SH-SY5Y (cell line): ENCODE data around the gene TMEM178B.

Source experiments
- GATA2 ChIP-seq: IDR thresholded peaks from 2 replicates; pipeline ENCODE4 v1.6.1; 2011; ENCODE audit warnings: mild to moderate bottlenecking, low read depth, low read length
- GATA3 ChIP-seq: IDR thresholded peaks from 2 replicates; pipeline ENCODE4 v1.6.1; 2011; ENCODE audit warnings: low read depth, mild to moderate bottlenecking, low read length, moderate library complexity

DNA sequence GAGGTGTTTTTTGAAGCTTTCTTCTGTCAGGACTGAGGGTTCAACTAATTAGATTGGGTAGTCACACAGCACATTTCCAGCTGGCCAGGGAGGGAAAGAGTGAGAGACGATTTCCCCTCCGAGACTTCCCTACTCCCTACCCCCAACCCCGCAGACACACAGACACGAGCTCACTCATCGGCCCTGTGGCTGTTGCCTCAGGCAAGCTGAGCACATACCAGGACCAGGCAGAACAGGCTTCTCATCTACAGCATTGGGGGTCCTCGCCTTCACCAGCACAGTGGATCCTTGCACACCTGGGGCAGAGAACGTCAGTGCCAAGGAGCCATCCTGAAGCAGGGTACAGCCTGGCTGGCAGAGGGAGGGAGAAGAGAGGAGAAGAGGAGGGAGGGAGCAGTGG lies 144.1 kb downstream of the TMEM178B start:
- no peak for TF ChIP-seq GATA2
- TF ChIP-seq GATA3 = no peak
